Spleen (tissue), 7 donors: Measurements from ENCODE around the gene YWHAH.

Source experiments
- POLR2A ChIP-seq, 3 donors: fragments of 450-650 bp; IDR thresholded peaks; one replicate each; pipeline ENCODE4 v1.5.1; 2017; ENCODE audit warnings: antibody characterized with exemption in 3 of 3, mild to moderate bottlenecking in 1 of 3
- POLR2AphosphoS5 ChIP-seq, 3 donors: sonication (generic); formaldehyde crosslinking; IDR thresholded peaks; one replicate each; pipeline ENCODE4 v1.5.1; 2017; ENCODE audit warnings: antibody characterized with exemption in 3 of 3
- TF ChIP-seq, protein P1 (sequence below), 11 experiments: fragments of 200-600 bp in 7 of 11; fragments of 450-650 bp in 4 of 11; sonication (generic) in 4 of 11; IDR thresholded peaks in 8 of 11; conservative IDR thresholded peaks in 3 of 11; 1 replicate in 7 of 11; 2 replicates in 4 of 11; pipeline versions ENCODE4 v1.4.0 to v1.8.0; 2016 to 2021; ENCODE audit warnings: antibody characterized with exemption in 11 of 11, inconsistent platforms in 4 of 11, mild to moderate bottlenecking in 1 of 11
- donor health status: DM: no; HTN: no; CAD: no; lungs with moderate emphysema.
- donor health status: DM: no; HTN: no; CAD: no.
- donor health status: DM: no; HTN: no; CAD: no.

DNA sequence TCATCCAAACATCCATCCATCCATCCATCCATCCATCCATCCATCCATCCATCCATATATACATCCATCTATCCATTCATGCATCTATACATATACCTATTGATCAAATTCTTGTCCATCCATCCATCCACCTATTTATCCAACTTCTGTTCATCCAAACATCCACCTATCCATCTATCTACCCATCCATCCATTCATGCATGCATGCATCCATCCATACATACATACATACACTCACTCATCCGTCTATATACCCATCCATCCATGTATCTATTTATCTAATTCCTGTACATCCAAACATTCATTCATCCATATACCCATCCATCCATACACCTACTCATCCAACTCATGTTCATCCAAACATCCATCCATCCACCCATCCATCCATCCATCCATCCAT is 19.3 kb upstream of the YWHAH start:
- TF ChIP-seq POLR2A (IDR thresholded peaks at IDR 0.05) (no peak), POLR2AphosphoS5 (IDR thresholded peaks at IDR 0.05) (no peak)
- TF ChIP-seq, protein P1, sequence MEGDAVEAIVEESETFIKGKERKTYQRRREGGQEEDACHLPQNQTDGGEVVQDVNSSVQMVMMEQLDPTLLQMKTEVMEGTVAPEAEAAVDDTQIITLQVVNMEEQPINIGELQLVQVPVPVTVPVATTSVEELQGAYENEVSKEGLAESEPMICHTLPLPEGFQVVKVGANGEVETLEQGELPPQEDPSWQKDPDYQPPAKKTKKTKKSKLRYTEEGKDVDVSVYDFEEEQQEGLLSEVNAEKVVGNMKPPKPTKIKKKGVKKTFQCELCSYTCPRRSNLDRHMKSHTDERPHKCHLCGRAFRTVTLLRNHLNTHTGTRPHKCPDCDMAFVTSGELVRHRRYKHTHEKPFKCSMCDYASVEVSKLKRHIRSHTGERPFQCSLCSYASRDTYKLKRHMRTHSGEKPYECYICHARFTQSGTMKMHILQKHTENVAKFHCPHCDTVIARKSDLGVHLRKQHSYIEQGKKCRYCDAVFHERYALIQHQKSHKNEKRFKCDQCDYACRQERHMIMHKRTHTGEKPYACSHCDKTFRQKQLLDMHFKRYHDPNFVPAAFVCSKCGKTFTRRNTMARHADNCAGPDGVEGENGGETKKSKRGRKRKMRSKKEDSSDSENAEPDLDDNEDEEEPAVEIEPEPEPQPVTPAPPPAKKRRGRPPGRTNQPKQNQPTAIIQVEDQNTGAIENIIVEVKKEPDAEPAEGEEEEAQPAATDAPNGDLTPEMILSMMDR (IDR thresholded peaks at IDR 0.05 in 8 of 11, conservative IDR thresholded peaks at IDR 0.05 in 3 of 11) = no peak
